ENCODE data around the gene RGS9.
"Not testable (repeated sequence)": the region's sequence is repeated elsewhere in the genome, so short reads cannot be mapped to it uniquely, and the experiment has no call there.

The RGS9 gene

DNA sequence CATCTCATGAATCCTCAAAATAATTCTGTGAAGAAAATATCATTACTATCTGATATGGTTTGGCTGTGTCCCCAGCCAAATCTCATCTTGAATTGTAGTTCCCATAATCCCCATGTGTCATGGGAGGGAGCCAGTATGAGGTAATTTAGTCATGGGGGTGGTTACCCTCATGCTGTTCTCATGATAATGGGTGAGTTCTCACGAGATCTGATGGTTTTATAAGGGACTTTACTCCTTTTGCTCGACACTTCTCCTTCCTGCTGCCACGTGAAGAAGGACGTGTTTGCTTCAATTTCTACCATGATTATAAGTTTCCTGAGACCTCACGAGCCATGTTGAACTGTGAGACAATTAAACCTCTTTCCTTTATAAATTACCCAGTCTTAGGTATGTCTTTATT is 20.7 kb upstream of the RGS9 start:
- not testable (repeated sequence) for DNase-seq

GRCh38 chr17:65117384-65118035 is 19.7 kb upstream of the RGS9 start:
- no peak for DNase-seq

DNA sequence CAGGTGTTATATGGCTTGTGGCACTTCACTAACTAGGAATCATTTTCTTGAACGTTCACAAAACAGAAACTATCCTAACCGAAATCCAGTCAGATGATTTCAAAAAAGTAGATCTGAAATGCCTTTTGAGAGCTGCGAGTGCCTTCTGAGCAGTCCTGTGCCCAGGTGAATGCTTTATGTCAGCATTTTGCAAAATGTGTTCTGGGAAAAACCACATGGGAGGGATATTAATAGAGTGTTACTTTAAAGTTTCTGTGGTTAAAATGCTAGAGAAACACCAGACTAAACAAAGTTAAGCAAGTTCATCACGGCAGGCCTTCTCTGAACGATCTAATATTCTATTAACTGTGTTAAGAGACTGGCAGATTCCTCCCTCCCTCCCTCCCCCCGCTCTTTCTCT is 15.8 kb upstream of the RGS9 start:
- no peak for DNase-seq

DNA sequence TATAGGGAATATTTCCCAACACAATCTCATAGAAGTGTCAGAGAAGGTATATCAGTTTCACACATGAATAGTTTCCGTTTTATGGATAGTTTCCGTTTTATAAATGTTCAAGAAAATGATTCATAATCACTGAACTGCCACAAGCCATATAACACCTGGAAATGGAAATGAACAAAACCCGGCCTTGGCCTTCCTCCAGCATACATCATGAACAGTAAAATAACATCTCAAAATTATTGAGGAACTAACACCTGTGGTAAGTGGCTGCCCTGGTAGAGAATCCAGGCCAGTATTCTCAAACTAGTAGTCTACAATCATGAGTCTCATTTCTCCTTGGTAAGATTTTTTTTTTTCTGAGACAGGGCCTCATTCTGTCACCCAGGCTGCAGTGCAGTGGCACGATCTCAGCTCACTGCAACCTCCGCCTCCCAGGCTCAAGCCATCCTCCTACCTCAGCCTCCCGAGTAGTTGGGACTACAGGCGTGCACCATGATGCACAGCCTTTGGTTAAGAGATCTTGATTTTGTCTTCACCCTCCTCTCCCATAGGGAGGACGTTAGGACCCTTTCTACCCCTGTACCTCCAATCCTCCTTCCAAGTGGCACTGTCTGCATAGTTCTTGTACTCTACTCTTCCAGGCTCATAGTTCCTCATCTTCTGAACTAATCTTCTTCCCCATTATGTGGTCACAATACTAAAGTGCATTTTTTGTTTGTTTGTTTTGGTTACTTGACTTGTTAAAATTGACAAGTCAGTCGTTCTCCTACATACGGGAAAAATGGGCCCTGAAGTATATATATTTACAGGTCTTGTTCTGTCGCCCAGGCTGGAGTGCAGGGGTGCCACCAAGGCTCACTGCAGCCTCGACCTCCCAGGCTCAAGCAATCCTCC is 15.0 kb upstream of the RGS9 start:
- DNase-seq = no peak

DNA sequence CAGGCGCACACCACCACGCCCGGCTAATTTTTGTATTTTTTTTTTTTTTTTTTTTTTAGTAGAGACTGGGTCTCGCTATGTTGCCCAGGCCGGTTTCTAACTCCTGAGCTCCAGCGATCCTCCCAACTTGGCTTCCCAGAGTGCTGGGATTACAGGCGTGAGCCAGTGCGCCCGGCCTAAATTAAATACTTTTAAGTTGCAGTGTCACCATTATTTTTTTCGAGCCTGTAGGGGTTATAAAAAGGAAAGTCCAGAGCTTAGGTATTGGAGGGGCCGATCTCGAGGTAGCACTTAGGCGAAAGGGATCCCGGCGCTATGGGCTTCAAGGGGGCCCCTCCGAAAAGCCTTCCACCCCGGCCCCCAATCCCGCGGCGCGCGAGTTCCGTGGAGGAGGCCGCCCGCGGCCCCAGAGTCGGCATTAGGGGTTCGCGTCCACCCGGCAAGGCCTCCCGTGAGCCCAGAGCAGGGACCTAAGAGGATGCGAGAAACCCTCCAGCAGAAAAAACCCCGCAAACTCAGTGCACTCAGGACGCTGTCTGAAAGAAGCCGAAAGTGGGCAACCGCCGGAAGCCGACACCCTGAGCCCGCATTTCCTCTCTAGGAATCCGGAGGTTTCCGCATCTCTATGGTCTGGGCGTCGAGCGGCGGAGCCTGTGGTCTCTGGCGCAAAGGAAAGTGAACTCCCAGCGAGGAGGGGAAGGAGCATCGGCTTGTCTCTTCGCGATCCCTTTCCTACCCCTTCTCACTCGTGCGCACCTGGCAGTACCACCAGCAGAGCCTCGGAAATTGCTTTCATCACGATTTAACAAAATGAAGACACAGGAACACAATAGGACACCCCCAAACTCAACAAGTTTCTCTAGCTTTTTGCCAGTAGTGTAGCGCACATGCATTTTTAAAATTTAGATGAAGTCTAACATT is 14.1 kb upstream of the RGS9 start:
- peak; percentile 71 for DNase-seq

DNA sequence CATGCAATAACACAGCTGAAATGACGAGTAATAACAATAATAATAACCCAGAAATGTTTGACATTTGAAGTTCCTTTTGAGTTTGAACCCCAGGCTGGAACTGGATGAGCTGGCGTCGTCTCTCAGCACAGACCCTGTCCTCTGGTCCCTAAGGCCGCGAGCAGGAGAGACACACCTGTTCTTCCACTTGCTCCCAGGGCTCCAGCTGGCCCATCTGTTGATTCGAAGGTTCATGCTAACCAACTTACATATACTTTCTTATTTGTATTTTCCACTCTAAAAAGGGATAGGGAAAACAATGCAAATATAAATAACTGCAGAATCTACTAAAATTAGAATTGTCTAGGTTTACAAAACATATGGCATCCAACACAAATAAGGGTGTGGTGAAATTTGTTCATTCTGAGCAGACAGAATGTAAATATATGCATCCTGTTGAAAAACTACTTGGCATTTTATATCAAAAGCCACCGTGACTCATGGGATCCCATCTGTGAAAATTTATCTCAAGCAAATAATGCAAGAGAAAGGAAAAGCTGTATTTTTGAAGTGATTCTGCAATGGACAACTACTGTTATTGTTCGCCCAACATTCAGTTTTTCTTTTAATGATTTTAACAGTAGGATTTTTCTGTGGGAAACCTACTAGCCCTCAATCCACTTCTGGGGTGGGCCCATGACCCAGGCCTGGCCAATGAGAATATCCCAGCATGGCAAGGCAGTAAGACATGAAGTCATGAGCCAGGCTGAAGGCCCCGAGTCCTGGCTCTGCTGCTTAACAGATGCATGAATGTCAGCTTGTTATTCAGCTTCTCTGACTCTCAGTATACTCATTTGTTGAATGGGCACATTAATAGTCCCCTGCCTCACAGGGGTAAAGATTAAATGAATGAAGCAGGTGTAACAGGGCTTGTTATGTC is 13.2 kb upstream of the RGS9 start:
- DNase-seq = no peak

DNA sequence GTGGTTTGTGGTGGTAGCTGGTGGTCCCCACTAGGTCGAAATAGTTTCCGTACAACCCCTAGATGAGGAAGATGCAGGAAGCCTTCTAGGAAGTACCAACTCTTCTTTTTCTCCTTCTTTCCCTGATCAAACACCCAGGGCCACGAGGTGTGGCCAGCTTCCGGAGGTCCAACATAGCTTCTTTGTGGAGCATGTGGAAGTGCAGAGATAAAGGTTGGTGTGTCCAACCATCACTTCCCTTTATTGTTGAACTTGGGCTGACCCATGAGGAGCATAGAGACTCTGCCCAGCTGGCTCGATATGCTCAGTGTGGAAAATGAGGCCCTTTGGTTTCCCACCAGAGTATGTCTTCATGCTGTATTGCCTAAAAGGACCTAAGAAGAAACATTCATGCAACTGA is 6.3 kb upstream of the RGS9 start:
- DNase-seq = no peak

DNA sequence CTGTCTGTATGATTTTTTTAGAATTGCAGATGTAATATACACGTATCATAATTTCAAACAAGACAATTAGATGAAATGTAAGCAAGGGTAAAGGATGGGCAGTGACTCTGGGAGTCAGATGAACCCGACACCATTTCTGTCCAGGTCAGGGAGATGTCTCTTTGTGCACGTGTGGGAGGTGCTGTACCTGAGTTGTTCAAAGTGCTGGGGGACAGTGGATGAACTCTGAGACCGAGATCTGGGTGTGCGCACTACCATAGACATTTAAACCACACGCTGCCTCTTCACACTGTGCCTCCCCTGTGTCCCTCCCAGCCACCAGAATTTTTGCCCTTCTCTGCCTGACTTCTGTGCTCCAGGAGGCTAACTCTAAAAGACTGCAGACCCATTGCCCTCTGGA is 5.9 kb upstream of the RGS9 start:
- DNase-seq = no peak

DNA sequence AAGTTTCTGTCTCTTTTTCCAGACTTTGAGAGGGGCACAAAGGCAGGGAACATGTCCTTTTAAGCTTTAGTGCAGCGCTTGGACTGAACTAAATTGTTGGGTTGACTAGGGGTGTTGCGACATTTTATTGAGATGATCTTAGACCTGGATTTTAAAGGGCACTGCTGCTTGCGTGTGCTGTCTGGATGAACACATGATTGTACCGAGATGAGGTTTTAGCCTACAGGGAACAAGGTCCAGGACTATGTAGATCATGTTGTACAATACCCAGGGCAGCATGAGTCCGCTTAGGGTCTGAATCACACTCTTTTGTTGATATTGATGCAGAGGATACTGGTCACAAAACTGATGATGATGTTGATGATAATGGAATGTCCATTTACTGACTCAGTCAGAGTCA is 5.2 kb upstream of the RGS9 start:
- no peak for DNase-seq

GRCh38 chr17:65134035-65134434 is 3.1 kb upstream of the RGS9 start:
- DNase-seq = no peak

- no peak for DNase-seq
Measured at GRCh38 chr17:65139101-65139764, 2.1 kb downstream of the RGS9 start.

DNA sequence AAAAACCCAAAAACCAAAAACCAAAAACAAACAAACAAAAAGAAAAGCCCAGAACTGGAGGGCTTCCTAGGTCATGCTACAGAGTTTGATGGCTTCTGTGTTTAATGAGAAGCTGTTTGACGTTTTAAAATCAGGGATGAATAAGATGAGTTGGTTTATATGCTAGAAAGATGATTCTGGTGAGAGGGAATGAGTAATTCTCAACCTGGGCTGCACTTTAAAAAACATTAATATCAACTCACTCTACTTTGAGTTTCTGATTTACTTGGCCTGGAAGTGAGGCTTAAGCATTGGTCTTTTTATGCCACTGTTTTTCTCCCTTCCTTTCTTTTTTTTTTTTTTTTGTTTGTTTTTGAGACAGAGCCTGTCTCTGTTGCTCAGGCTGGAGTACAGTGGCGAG is 5.1 kb downstream of the RGS9 start:
- no peak for DNase-seq

- no peak for DNase-seq
Measured at GRCh38 chr17:65143889-65144604, 6.9 kb downstream of the RGS9 start.

DNA sequence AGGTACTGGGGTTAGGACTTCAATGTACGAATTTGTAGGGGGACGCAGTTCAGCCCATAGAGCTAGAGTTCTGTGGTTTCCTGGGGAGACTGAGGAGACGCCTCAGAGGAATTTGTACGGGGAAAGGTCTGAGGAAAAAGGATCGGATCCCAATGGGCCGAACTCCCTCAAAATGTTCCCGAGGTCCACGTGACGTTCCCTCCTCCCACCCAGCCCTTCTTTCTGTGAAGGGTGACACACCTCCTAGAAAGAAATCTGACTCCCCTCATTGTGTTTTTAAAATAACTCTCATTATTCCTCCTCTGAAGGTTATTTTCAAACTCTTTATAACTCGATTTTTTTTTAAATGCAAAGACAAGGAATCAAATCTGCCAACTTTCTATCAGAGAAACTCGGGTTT is 8.6 kb downstream of the RGS9 start:
- DNase-seq = no peak

GRCh38 chr17:65147955-65148354 is 10.8 kb downstream of the RGS9 start:
- no peak for DNase-seq

DNA sequence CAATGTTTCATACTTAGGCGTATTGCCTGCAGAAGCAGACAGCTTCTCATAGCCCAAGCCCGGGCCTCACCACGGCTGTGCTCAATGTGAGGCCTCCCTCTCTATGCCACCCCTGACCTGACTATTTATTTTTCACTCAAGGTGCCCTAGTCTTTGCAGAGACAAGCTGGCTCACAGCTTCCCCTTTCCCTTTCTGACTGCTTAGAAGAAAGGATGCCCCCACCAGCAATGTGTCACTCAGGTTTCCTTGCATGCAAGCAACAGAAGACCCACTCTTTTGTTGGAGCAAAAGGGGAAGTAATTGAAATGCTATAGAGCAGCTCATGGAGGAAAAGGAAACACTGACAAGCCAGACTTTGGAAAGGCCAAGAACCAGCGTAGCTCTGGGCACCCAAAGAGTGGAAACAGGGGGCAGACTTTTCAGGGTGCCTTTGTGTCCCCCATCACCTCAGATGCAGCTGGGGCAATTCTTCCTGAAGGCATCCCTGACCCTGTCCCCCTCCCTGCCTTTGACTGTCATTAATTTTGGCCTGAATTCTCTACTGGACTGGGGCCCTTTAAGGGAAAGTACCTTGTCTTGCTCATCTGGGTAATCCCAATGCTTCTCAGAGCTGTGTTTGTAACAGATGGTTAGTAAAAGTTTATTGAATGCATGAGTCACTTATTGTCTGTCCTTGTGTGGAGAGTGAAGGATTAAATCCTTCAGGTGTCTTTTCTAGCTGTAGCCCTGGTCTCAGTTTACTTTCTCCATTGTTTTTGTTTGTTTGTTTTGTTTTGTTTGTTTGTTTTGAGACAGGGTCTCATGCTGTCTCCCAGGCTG is 17.8 kb downstream of the RGS9 start:
- no peak for DNase-seq

DNA sequence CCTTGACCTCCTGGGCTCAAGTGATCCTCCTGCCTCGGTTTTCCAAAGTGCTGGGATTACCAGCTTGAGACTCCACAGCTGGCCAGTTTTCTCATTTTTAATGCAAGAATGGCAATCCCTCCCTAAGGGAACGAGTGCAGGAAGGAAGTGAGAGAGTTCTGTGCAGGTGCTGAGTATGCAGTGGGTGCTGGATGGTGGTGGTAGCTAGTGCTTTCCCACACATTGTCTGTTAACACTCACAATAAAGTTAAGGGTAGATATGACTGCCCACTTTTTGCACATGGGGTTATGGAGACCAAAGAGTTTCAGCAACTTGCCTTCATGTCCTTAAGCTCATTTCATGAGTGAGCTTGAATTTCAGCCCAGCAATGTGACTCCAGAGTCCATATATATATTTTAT is 18.5 kb downstream of the RGS9 start:
- no peak for DNase-seq

GRCh38 chr17:65156185-65156834 is 19.1 kb downstream of the RGS9 start:
- no peak for DNase-seq

- no peak for DNase-seq
Measured at GRCh38 chr17:65156835-65157565, 19.8 kb downstream of the RGS9 start.
